Peyer's patch (tissue), 4 donors: ENCODE results near the gene FUT3. TPM values are rescaled to one million over a fixed set of nuclear protein-coding genes. Genes with fewer than 3 reads are reported as not detected.
A peak's percentile ranks its signal among the peaks of the same experiment; 100 is the strongest.

ENCODE experiments used
- DNase-seq, 3 donors: peaks; one replicate each; pipeline ENCODE4 v3.0.0-alpha.2; 2017 to 2019
- H3K27ac ChIP-seq, 4 donors: fragments of 200-600 bp; sonication (generic); one replicate each; pipeline ENCODE4 v1.5.1; 2016 to 2019
- H3K27me3 ChIP-seq, 2 donors: fragments of 200-600 bp; sonication (generic); one replicate each; pipeline ENCODE4 v1.5.1; 2019
- H3K36me3 ChIP-seq, 3 donors: fragments of 200-600 bp; sonication (generic); one replicate each; pipeline ENCODE4 v1.5.1; 2016 to 2019
- H3K4me1 ChIP-seq, 4 donors: fragments of 200-600 bp; sonication (generic); one replicate each; pipeline ENCODE4 v1.5.1; 2016 to 2019
- H3K4me3 ChIP-seq, 4 donors: fragments of 200-600 bp; sonication (generic); 1 replicate in 3 of 4; 2 replicates in 1 of 4; pipeline ENCODE4 v1.5.1; 2016 to 2019; ENCODE audit warnings: mild to moderate bottlenecking in 1 of 4
- H3K9me3 ChIP-seq, 4 donors: fragments of 200-600 bp; sonication (generic); one replicate each; pipeline ENCODE4 v1.5.1; 2016 to 2019; ENCODE audit warnings: mild to moderate bottlenecking in 1 of 4
- POLR2A ChIP-seq, 2 donors: fragments of 450-650 bp; IDR thresholded peaks; one replicate each; pipeline ENCODE4 v1.5.1; 2017; ENCODE audit warnings: antibody characterized with exemption in 2 of 2, mild to moderate bottlenecking in 2 of 2, moderate library complexity in 2 of 2
- total RNA-seq, 4 donors: library from RNA; depleted of rRNA; stranded (reverse); fragments of >200 nt; gene quantifications; one replicate each; pipeline ENCODE4 v1.1.0, GENCODE V29; 2016
- TF ChIP-seq, protein P1 (sequence below), 6 experiments: fragments of 450-650 bp in 4 of 6; fragments of 200-600 bp in 2 of 6; sonication (generic) in 1 of 6; IDR thresholded peaks; one replicate each; pipeline ENCODE4 v1.5.1; 2017 to 2019; ENCODE audit warnings: antibody characterized with exemption in 6 of 6, mild to moderate bottlenecking in 3 of 6, moderate library complexity in 1 of 6

FUT3 gene
- total RNA-seq, 4 donors from 2014 or later: 37.1 to 207 (median 155) TPM

DNA sequence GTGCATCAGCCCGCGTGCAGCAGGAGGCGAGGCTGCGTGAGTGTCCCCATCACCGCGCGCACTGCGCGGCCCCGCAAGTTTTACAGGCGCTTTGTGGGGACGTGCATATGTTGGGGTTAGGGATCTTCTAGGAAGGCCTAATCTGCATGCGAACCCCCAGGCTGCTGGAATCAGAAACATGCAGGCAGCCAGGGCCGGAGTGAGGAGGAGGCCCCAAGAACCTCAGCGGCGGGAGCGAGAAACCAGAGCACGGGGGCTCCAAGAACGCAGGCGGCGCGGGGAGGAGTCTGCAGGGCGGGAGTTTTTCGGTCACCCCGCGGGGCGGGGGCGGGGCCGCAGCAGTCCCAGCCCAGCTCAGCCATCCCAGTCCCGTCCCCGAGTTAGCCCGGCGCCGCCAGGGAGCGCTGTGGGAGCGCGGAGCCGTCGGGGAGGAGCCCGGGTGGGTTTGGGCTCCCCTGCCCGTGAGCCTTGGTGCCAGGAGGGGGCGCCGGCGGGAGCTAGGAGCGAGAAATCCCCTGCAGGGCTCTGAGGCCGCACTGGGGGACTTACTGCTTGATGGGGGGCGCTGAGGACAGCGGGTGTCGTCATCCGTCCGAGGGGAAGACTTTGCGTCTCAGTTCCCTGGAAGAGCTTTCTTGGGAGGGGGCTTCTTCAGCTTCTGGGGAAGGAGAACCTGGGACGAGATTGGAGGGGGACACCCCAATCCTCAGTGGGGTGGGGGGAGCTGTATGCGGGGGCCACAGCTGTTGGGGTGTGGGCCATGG lies 47.3 kb downstream of the FUT3 start:
- H3K4me1 ChIP-seq: peaks cover 4 to 51% (median 11%) of the 10 kb centered on the region in 4 donors
- TF ChIP-seq POLR2A (IDR thresholded peaks at IDR 0.05): peak in 1 of 2 donors; percentile 8
- TF ChIP-seq, protein P1, sequence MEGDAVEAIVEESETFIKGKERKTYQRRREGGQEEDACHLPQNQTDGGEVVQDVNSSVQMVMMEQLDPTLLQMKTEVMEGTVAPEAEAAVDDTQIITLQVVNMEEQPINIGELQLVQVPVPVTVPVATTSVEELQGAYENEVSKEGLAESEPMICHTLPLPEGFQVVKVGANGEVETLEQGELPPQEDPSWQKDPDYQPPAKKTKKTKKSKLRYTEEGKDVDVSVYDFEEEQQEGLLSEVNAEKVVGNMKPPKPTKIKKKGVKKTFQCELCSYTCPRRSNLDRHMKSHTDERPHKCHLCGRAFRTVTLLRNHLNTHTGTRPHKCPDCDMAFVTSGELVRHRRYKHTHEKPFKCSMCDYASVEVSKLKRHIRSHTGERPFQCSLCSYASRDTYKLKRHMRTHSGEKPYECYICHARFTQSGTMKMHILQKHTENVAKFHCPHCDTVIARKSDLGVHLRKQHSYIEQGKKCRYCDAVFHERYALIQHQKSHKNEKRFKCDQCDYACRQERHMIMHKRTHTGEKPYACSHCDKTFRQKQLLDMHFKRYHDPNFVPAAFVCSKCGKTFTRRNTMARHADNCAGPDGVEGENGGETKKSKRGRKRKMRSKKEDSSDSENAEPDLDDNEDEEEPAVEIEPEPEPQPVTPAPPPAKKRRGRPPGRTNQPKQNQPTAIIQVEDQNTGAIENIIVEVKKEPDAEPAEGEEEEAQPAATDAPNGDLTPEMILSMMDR (IDR thresholded peaks at IDR 0.05): peak; percentile 59 to 98 (median 90)
- no peaks in the 10 kb centered on the region for H3K27me3 ChIP-seq
- H3K36me3 ChIP-seq: no peaks in the 10 kb centered on the region
- DNase-seq: peak; percentile 73 to 94 (median 93)
- peaks cover 0 to 3% (median 0%) of the 10 kb centered on the region in 4 donors for H3K9me3 ChIP-seq
- peak overlapping the region in 1 of 4 donors; percentile 61 for H3K27ac ChIP-seq
- peak overlapping the region in 3 of 4 donors; percentile 30 to 46 (median 45) for H3K4me3 ChIP-seq

DNA sequence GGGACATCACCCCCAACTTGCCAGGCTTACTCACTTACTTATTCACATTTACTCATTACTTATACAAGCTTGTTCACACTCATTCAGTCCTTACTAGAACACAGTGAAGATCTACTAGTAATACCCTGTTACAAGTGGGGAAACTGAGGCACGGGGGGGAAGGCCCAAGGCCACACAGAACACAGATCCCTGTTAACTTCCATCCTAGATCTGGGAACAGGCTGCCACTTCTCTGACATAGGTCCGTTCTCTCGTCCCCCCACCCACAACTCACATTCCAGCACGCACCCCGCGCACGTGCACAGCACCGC lies 47.9 kb downstream of the FUT3 start:
- DNase-seq: no peak
- Histone ChIP-seq H3K27ac (no peak overlapping the region), H3K9me3 (peaks cover 0 to 3% (median 0%) of the 10 kb centered on the region in 4 donors), H3K36me3 (no peaks in the 10 kb centered on the region), H3K27me3 (no peaks in the 10 kb centered on the region), H3K4me3 (peak overlapping the region in 3 of 4 donors; percentile 30 to 46 (median 45)), H3K4me1 (peaks cover 4 to 51% (median 11%) of the 10 kb centered on the region in 4 donors)
- no peak for TF ChIP-seq POLR2A (IDR thresholded peaks at IDR 0.05)
- TF ChIP-seq, protein P1 (IDR thresholded peaks at IDR 0.05): no peak

DNA sequence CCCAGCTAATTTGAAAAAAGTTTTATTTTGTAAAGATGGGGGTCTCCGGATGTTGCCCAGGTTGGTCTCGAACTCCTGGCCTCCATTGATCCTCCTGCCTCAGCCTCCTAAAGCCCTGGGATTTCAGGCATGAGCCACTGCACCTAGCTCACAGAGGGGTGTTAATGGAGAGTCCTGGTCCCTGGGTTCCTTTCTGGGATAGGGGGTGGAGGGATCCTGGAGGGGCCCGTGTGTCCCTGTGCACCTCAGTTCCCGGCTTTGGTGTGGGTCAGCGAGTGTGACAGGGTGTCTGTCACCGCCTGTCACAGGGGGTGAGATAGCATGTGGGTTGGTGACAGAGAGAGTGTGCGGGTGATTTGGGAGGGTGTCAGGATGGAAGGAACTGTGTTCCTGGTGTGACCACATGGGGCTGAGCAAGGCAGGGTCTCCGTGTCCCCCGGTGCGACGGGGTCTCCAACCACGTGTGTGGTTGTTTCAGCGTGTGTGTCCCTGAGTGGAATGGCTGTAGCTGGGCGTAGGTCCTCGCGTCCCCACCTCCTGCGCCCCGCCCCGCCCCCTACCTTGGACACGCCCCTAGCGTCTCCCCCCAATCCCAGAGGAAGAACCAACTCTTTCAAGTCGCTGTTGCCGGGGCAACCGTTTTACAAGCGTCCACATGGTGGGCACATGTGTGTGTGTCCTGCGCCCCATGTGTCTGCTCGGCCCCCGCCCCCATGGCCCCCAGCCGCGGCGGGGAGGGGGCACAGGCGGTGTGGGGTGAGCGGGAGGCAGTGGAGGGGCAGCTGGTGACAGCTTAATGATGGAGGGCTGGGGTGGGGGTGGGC lies 49.2 kb downstream of the FUT3 start:
- H3K4me3 ChIP-seq: no peak overlapping the region
- TF ChIP-seq POLR2A (IDR thresholded peaks at IDR 0.05): no peak
- TF ChIP-seq, protein P1 (IDR thresholded peaks at IDR 0.05): no peak
- no peak for DNase-seq
- peaks cover 4 to 51% (median 11%) of the 10 kb centered on the region in 4 donors for H3K4me1 ChIP-seq
- no peaks in the 10 kb centered on the region for H3K36me3 ChIP-seq
- no peak overlapping the region for H3K27ac ChIP-seq
- peaks cover 0 to 3% (median 0%) of the 10 kb centered on the region in 4 donors for H3K9me3 ChIP-seq
- no peaks in the 10 kb centered on the region for H3K27me3 ChIP-seq

DNA sequence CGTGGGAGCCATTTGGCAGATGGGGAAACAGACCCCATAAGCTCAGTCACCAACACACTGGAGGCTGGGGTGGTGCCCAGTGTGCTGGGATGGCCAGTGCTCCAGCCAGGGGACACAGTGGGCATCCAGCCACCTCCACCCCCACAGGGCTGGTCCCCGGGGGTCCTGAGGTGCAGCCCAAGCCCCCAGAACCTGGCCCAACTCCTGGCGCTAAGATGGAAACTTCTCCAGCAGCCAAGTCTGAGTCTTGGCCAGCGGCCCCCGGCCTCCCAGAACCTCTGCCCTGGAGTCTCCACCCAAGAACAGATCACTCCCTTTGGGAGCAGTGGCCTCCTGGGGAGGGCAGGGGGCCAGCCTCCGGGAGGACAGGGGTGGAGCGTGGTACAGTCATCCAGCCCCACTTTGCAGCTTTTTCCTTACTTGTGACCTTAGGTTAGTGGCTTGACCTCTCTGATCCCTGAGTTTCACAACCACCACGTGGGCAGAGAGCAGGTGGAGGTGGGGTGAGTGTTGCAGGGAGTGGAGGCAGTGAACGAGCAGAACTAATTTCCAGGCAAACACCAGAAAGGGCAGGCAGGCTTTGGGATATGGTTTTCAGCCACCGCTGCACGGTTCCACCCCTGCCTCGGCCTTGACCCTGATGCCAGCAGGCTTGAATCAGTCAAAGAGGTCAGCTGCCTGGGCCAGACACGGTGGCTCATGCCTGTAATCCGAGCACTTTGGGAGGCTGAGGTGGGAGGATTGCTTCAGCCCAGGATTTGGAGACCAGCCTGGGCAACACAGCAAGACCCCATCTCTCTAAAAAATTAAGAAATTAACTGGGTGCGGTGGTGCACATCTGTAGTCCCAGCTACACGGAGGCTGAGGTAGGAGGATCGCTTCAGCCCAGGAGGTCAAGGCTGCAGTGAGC lies 50.6 kb downstream of the FUT3 start:
- Histone ChIP-seq H3K36me3 (no peaks in the 10 kb centered on the region), H3K27ac (no peak overlapping the region), H3K27me3 (no peaks in the 10 kb centered on the region), H3K9me3 (peaks cover 0 to 3% (median 0%) of the 10 kb centered on the region in 4 donors), H3K4me1 (peaks cover 4 to 45% (median 11%) of the 10 kb centered on the region in 4 donors), H3K4me3 (no peak overlapping the region)
- no peak for DNase-seq
- TF ChIP-seq POLR2A (IDR thresholded peaks at IDR 0.05): no peak
- TF ChIP-seq, protein P1 (IDR thresholded peaks at IDR 0.05): no peak
